ENCODE measurements around the gene LIG3. TPM values are rescaled to one million over a fixed set of nuclear protein-coding genes. Genes with fewer than 3 reads are reported as not detected.
"Not testable (repeated sequence)": the region's sequence is repeated elsewhere in the genome, so short reads cannot be mapped to it uniquely, and the experiment has no call there.

The LIG3 gene
- total and polyA plus RNA-seq, 2 experiments from 2014 or later = 11.8 to 22.0 TPM

DNA sequence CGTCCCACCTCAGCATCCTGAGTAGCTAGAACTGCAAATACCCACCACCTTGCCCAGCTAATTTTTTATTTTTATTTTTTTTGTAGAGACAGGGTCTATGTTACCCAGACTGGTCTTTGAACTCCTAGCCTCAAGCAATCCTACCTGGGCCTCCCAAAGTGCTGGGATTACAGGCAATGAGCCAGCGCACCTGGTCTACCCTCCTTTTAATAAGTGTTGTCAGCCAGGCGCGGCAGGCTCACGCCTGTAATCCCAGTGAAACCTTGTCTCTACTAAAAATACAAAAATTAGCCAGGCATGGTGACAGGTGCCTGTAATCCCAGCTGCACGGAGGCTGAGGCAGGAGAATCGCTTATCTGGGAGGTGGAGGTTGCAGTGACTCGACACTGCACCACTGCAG, 63.9 kb downstream of the LIG3 start:
- H3K36me3 ChIP-seq (ENCODE audit: low read depth) = no peaks in the 10 kb centered on the region
- no peak for DNase-seq
- WGBS, 2 experiments (ENCODE audit: low coverage in 1 of 2, low lambda C conversion rate in 2 of 2, missing lambda C conversion rate in 2 of 2) = 93 to 96% methylated on average over 8 of the region's 8 CpGs
- peaks cover 16% of the 10 kb centered on the region for H3K79me2 ChIP-seq (ENCODE audit: insufficient read depth)
- no peak overlapping the region for H2AFZ ChIP-seq
- H3K9me2 ChIP-seq (ENCODE audit: insufficient read depth) = no peaks in the 10 kb centered on the region
- H3K4me2 ChIP-seq (ENCODE audit: unreplicated experiment) = no peak overlapping the region
- H3F3A ChIP-seq (ENCODE audit: insufficient read depth) = peaks cover 14% of the 10 kb centered on the region; the same call in 1 of the 2 replicates
- H4K20me1 ChIP-seq (ENCODE audit: insufficient read depth) = no peaks in the 10 kb centered on the region
- H3K9me3 ChIP-seq (ENCODE audit: low read depth) = no peaks in the 10 kb centered on the region
- H3K4me1 ChIP-seq (ENCODE audit: insufficient read depth) = peaks cover 9% of the 10 kb centered on the region; the same call in 1 of the 2 replicates
- H3K27ac ChIP-seq = no peak overlapping the region
- H3K9ac ChIP-seq = no peak overlapping the region
- H3K4me3 ChIP-seq = no peak overlapping the region
- TF ChIP-seq EZH2 (IDR thresholded peaks at IDR 0.05; ENCODE audit: insufficient read depth, poor library complexity, severe bottlenecking) (no peak), EZH2phosphoT487 (IDR thresholded peaks at IDR 0.05; ENCODE audit: insufficient read depth, low read depth) (no peak)
- in situ Hi-C loops (cut with MboI) = no loop called here
- no peaks in the 10 kb centered on the region for H3K27me3 ChIP-seq (replicated peaks; ENCODE audit: insufficient read depth)

DNA sequence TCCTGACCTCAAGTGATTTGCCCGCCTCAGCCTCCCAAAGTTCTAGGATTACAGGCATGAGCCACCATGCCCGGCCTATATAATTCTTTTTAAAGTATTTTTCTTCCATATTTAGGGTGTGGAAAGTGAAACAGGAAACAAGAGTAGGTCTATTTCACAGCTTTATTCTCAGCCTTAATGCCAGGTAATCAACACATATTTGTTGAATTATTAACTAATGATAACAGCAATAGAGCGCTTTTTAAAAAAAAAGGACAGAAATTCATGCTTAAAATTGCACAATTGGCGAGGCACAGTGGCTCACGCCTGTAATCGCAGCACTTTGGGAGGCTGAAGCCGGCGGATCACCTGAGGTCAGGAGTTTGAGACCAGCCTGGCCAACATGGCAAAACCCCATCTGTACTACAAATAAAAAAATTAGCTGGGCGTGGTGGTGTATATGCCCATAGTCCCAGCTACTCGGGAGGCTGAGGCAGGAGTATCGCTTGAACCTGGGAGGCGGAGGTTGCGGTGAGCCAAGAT, 65.2 kb downstream of the LIG3 start:
- H3K9me3 ChIP-seq (ENCODE audit: low read depth); H3K4me1 ChIP-seq (ENCODE audit: insufficient read depth); H3K9ac ChIP-seq; H3K27me3 ChIP-seq (replicated peaks; ENCODE audit: insufficient read depth); in situ Hi-C loops (cut with MboI); H3K27ac ChIP-seq; DNase-seq; H4K20me1 ChIP-seq (ENCODE audit: insufficient read depth); H3K4me3 ChIP-seq; H2AFZ ChIP-seq; H3K36me3 ChIP-seq (ENCODE audit: low read depth); H3K9me2 ChIP-seq (ENCODE audit: insufficient read depth); H3K4me2 ChIP-seq (ENCODE audit: unreplicated experiment): not testable (repeated sequence)
- peaks cover 14% of the 10 kb centered on the region; the same call in 1 of the 2 replicates for H3F3A ChIP-seq (ENCODE audit: insufficient read depth)
- peaks cover 23% of the 10 kb centered on the region for H3K79me2 ChIP-seq (ENCODE audit: insufficient read depth)
- 95 to 99% methylated on average over 12 to 13 of the region's 13 CpGs for WGBS, 2 experiments (ENCODE audit: low coverage in 1 of 2, low lambda C conversion rate in 2 of 2, missing lambda C conversion rate in 2 of 2)

DNA sequence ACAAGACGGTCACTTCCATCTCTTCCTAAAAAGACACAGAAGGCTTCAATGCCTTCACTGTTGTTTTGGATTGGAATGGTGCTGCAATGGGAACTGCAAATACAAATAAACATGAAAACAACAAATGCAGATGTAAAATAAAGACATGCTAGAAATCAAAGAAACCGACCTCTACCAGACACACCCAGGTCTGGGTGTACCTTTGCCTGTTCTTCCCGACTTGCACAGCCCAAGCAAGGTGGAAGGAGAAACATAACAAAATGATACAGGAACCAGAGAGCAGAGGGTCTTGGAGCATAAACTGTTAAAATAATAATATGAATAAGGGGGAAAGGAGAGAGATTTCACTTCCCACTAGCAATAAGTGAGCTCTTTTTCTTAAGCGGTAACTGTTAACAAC, 65.9 kb downstream of the LIG3 start:
- TF ChIP-seq EZH2 (IDR thresholded peaks at IDR 0.05; ENCODE audit: insufficient read depth, poor library complexity, severe bottlenecking) = no peak
- TF ChIP-seq EZH2phosphoT487 (IDR thresholded peaks at IDR 0.05; ENCODE audit: insufficient read depth, low read depth) = no peak
- WGBS, 2 experiments (ENCODE audit: low coverage in 1 of 2, low lambda C conversion rate in 2 of 2, missing lambda C conversion rate in 2 of 2) = 97 to 99% methylated on average over 4 of the region's 4 CpGs
- in situ Hi-C loops (cut with MboI) = no loop called here
- Histone ChIP-seq H3K4me1 (ENCODE audit: insufficient read depth) (peaks cover 13% of the 10 kb centered on the region; the same call in 1 of the 2 replicates), H3F3A (ENCODE audit: insufficient read depth) (peaks cover 19% of the 10 kb centered on the region), H3K9ac (no peak overlapping the region), H3K9me2 (ENCODE audit: insufficient read depth) (no peaks in the 10 kb centered on the region), H2AFZ (no peak overlapping the region), H3K4me2 (ENCODE audit: unreplicated experiment) (no peak overlapping the region), H3K9me3 (ENCODE audit: low read depth) (no peaks in the 10 kb centered on the region), H3K4me3 (no peak overlapping the region), H3K27me3 (replicated peaks; ENCODE audit: insufficient read depth) (no peaks in the 10 kb centered on the region), H4K20me1 (ENCODE audit: insufficient read depth) (no peaks in the 10 kb centered on the region), H3K79me2 (ENCODE audit: insufficient read depth) (peaks cover 23% of the 10 kb centered on the region), H3K27ac (no peak overlapping the region), H3K36me3 (ENCODE audit: low read depth) (no peaks in the 10 kb centered on the region)
- DNase-seq = no peak

DNA sequence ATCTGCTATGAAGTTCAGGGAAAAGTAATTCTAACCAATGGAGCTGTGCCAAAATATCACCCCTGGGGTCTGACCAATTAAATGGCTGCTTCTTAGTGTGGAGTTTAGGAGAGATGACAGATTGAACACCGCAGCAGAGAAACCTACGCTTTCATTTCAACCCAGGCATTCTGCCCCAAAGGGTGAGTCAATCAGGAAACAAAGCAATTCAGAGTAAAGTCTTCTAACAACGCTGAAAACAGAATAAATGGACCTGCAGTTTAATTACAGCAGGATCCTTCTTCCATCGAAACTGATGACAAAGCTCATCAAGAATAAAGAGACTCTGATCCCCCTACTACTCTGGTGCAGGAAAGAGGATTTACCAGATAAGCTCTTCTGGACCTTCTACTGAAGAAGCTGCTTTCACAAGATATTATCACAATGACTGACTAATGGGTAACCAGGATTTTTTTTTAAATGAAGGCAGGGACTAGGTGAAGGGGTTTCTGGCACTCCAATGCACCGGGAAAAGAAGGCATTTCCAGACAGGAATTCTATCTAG, 66.5 kb downstream of the LIG3 start:
- H2AFZ ChIP-seq = no peak overlapping the region
- peaks cover 18% of the 10 kb centered on the region for H3K4me1 ChIP-seq (ENCODE audit: insufficient read depth)
- H3K9me3 ChIP-seq (ENCODE audit: low read depth) = no peaks in the 10 kb centered on the region
- WGBS, 2 experiments (ENCODE audit: low coverage in 1 of 2, low lambda C conversion rate in 2 of 2, missing lambda C conversion rate in 2 of 2) = 72 to 81% methylated on average over 5 of the region's 5 CpGs
- peak; percentile 56 for DNase-seq
- H3K27me3 ChIP-seq (replicated peaks; ENCODE audit: insufficient read depth) = no peaks in the 10 kb centered on the region
- H3K36me3 ChIP-seq (ENCODE audit: low read depth) = no peaks in the 10 kb centered on the region
- no peaks in the 10 kb centered on the region for H3K9me2 ChIP-seq (ENCODE audit: insufficient read depth)
- peaks cover 23% of the 10 kb centered on the region for H3K79me2 ChIP-seq (ENCODE audit: insufficient read depth)
- TF ChIP-seq EZH2phosphoT487 (IDR thresholded peaks at IDR 0.05; ENCODE audit: insufficient read depth, low read depth) (no peak), EZH2 (IDR thresholded peaks at IDR 0.05; ENCODE audit: insufficient read depth, poor library complexity, severe bottlenecking) (no peak)
- no peak overlapping the region for H3K27ac ChIP-seq
- H3F3A ChIP-seq (ENCODE audit: insufficient read depth) = peaks cover 24% of the 10 kb centered on the region
- H3K4me2 ChIP-seq (ENCODE audit: unreplicated experiment) = peak overlapping the region; percentile 3
- in situ Hi-C loops (cut with MboI) = no loop called here
- H4K20me1 ChIP-seq (ENCODE audit: insufficient read depth) = no peaks in the 10 kb centered on the region
- H3K4me3 ChIP-seq = no peak overlapping the region
- H3K9ac ChIP-seq = no peak overlapping the region

Data from GM23248 (cell line).